Tibial nerve (tissue), 4 donors: ENCODE measurements around the gene GBF1. TPM values are rescaled to one million over a fixed set of nuclear protein-coding genes. Genes with fewer than 3 reads are reported as not detected.
A peak's percentile ranks its signal among the peaks of the same experiment; 100 is the strongest.

Source experiments
- DNase-seq, 2 donors: peaks; one replicate each; pipeline ENCODE4 v3.0.0-alpha.2; 2019; ENCODE audit warnings: low spot score in 2 of 2
- H3K27ac ChIP-seq, 4 donors: fragments of 200-600 bp; sonication (generic) in 3 of 4; one replicate each; pipeline ENCODE4 v1.5.1; 2017 to 2019; ENCODE audit warnings: mild to moderate bottlenecking in 1 of 4
- H3K27me3 ChIP-seq, 2 donors: fragments of 200-600 bp; sonication (generic) in 1 of 2; one replicate each; pipeline versions ENCODE4 v1.5.1 to v1.6.0; 2017 to 2019
- H3K36me3 ChIP-seq, 3 donors: fragments of 200-600 bp; sonication (generic); one replicate each; pipeline ENCODE4 v1.5.1; 2018 to 2019
- H3K4me1 ChIP-seq, 4 donors: fragments of 200-600 bp; sonication (generic) in 3 of 4; one replicate each; pipeline ENCODE4 v1.5.1; 2017 to 2019
- H3K4me3 ChIP-seq, 4 donors: fragments of 200-600 bp; sonication (generic) in 3 of 4; one replicate each; pipeline ENCODE4 v1.5.1; 2017 to 2019; ENCODE audit warnings: mild to moderate bottlenecking in 1 of 4, moderate library complexity in 1 of 4
- H3K9me3 ChIP-seq, 4 donors: fragments of 200-600 bp; sonication (generic) in 3 of 4; one replicate each; pipeline ENCODE4 v1.5.1; 2017 to 2019
- EP300 ChIP-seq, 2 donors: sonication (generic); formaldehyde crosslinking; IDR thresholded peaks; one replicate each; pipeline ENCODE4 v1.6.1; 2017; ENCODE audit warnings: antibody characterized with exemption in 2 of 2, mild to moderate bottlenecking in 1 of 2
- POLR2A ChIP-seq, 2 donors: fragments of 450-650 bp; IDR thresholded peaks; one replicate each; pipeline ENCODE4 v1.6.1; 2017; ENCODE audit warnings: antibody characterized with exemption in 2 of 2, mild to moderate bottlenecking in 2 of 2, moderate library complexity in 2 of 2
- WGBS, 2 donors: methylation state at CpG; one replicate each; pipeline ENCODE4 v1.1.5; 2018; 5-methylcytosine and 5-hydroxymethylcytosine counted together
- total RNA-seq, 4 donors: library from RNA; depleted of rRNA; stranded (reverse); fragments of >200 nt; gene quantifications; one replicate each; pipeline ENCODE4 v1.1.0, GENCODE V29; 2016
- TF ChIP-seq, protein P1 (sequence below), 5 experiments: fragments of 200-600 bp in 3 of 5; fragments of 450-650 bp in 2 of 5; sonication (generic) in 3 of 5; IDR thresholded peaks; one replicate each; pipeline ENCODE4 v1.5.1; 2016 to 2019; ENCODE audit warnings: antibody characterized with exemption in 5 of 5, mild to moderate bottlenecking in 3 of 5, moderate library complexity in 2 of 5

The GBF1 gene
- total RNA-seq, 4 donors from 2014 or later: 31.0 to 38.0 (median 36.1) TPM

DNA sequence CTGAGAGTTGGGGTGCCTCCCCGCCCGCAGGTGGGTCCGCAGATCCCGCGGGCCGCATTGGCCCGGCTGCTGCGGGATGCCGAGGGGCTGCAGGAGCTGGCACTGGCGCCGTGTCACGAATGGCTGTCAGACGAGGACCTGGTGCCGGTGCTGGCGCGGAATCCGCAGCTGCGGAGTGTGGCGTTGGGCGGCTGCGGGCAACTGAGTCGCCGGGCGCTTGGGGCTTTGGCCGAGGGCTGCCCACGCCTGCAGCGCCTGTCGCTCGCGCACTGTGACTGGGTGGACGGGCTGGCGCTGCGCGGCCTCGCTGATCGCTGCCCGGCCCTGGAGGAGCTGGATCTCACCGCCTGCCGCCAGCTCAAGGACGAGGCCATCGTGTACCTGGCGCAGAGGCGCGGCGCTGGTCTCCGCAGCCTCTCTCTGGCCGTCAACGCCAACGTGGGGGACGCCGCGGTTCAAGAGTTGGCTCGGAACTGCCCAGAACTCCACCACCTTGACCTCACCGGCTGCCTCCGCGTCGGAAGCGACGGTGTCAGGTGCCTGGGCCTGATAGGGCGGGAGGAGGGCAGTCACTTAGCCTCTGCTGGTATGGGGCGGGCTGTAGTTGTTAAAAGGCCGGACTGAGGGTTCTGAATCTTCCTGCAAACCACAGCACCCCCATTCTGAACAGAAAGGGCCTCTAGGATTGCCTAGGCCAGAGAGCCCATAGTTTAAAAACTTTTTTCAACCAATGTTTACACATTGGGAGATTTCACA is 176.6 kb downstream of the GBF1 start:
- no peak for DNase-seq
- TF ChIP-seq EP300 (IDR thresholded peaks at IDR 0.05) (peak in 1 of 2 donors; percentile 11), POLR2A (IDR thresholded peaks at IDR 0.05) (no peak)
- peaks cover 0 to 21% of the 10 kb centered on the region in 2 donors for H3K27me3 ChIP-seq
- H3K4me3 ChIP-seq: peak overlapping the region; percentile 67 to 99 (median 93)
- H3K4me1 ChIP-seq: peaks cover 0 to 66% (median 36%) of the 10 kb centered on the region in 4 donors
- H3K9me3 ChIP-seq: no peaks in the 10 kb centered on the region
- 0 to 1% methylated on average over 4 to 56 of the region's 62 CpGs for whole genome bisulfite sequencing, 2 donors
- peak overlapping the region; percentile 47 to 90 (median 86) for H3K27ac ChIP-seq
- H3K36me3 ChIP-seq: peaks cover 0 to 22% (median 7%) of the 10 kb centered on the region in 3 donors

DNA sequence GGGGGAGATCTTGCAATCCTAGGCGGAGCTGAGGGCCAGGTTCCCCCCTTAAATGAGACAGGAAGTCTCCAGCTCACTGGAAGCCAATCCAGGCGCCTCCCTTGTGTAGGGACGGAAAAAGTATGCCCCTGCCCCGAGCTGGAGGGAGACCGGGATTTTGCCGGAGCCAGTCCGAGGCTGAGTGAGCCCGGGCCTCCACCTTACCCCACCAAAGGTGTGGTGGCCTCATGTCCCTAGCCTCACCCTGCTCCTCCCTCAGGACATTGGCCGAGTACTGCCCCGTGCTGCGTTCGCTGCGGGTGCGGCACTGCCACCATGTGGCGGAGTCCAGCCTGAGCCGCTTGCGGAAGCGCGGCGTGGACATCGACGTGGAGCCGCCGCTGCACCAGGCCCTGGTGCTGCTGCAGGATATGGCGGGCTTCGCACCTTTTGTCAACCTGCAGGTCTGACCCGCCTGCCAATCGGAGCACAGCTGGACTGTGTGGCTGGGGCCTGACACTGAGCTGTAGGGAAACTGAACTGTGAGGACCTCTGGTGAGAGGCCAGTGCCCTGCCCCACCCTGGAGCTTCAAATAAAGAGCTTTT is 177.3 kb downstream of the GBF1 start:
- WGBS, 2 donors: 2 to 4% methylated on average over 18 to 24 of the region's 28 CpGs
- H3K9me3 ChIP-seq: no peaks in the 10 kb centered on the region
- H3K4me3 ChIP-seq: peak overlapping the region; percentile 67 to 99 (median 93)
- TF ChIP-seq EP300 (IDR thresholded peaks at IDR 0.05) (peak in 1 of 2 donors; percentile 41), POLR2A (IDR thresholded peaks at IDR 0.05) (peak in 1 of 2 donors; percentile 23)
- TF ChIP-seq, protein P1, sequence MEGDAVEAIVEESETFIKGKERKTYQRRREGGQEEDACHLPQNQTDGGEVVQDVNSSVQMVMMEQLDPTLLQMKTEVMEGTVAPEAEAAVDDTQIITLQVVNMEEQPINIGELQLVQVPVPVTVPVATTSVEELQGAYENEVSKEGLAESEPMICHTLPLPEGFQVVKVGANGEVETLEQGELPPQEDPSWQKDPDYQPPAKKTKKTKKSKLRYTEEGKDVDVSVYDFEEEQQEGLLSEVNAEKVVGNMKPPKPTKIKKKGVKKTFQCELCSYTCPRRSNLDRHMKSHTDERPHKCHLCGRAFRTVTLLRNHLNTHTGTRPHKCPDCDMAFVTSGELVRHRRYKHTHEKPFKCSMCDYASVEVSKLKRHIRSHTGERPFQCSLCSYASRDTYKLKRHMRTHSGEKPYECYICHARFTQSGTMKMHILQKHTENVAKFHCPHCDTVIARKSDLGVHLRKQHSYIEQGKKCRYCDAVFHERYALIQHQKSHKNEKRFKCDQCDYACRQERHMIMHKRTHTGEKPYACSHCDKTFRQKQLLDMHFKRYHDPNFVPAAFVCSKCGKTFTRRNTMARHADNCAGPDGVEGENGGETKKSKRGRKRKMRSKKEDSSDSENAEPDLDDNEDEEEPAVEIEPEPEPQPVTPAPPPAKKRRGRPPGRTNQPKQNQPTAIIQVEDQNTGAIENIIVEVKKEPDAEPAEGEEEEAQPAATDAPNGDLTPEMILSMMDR (IDR thresholded peaks at IDR 0.05): peak; percentile 73 to 83 (median 77)
- peaks cover 0 to 14% of the 10 kb centered on the region in 2 donors for H3K27me3 ChIP-seq
- peak overlapping the region; percentile 43 to 90 (median 86) for H3K27ac ChIP-seq
- peak; percentile 48 to 64 for DNase-seq
- peaks cover 0 to 22% (median 7%) of the 10 kb centered on the region in 3 donors for H3K36me3 ChIP-seq
- H3K4me1 ChIP-seq: peaks cover 0 to 69% (median 36%) of the 10 kb centered on the region in 4 donors

DNA sequence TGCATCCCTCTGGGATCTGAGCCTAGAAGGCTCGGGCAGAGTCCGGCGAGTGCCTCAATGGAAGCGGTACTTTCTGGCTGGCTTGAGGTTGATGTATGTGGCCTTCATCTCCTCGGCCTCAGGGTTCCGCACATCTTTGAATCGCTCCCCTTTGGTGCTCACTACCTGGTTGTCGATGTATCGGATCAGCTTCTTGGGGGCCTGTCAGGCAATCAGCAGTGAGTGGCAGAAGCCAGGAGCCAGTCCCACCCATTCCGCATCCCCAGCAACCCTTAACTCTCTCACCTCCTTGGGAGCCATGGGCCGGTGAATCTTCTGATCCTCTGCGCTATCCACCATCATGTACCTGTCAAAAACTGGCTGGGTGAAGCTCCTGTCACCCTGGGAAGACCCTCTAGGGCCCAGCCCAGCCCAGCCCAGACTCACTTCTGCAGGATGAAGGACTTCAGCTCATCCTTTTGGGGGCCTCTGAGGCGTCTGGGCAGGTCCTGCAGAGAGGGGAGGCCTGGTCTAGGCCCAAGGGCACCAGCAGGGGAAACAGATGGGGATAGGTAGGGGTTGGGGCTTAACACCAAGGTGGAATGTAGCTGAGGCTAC is 178.1 kb downstream of the GBF1 start:
- Histone ChIP-seq H3K27me3 (peaks cover 0 to 6% of the 10 kb centered on the region in 2 donors), H3K4me3 (peak overlapping the region in 1 of 4 donors; percentile 98), H3K9me3 (no peaks in the 10 kb centered on the region), H3K36me3 (peaks cover 0 to 22% (median 7%) of the 10 kb centered on the region in 3 donors), H3K27ac (peak overlapping the region in 2 of 4 donors; percentile 85 to 90), H3K4me1 (peaks cover 0 to 68% (median 36%) of the 10 kb centered on the region in 4 donors)
- WGBS, 2 donors: 80 to 87% methylated on average over 12 to 13 of the region's 13 CpGs
- no peak for DNase-seq
- no peak for TF ChIP-seq POLR2A (IDR thresholded peaks at IDR 0.05)
- TF ChIP-seq, protein P1 (IDR thresholded peaks at IDR 0.05): no peak
- TF ChIP-seq EP300 (IDR thresholded peaks at IDR 0.05): no peak

DNA sequence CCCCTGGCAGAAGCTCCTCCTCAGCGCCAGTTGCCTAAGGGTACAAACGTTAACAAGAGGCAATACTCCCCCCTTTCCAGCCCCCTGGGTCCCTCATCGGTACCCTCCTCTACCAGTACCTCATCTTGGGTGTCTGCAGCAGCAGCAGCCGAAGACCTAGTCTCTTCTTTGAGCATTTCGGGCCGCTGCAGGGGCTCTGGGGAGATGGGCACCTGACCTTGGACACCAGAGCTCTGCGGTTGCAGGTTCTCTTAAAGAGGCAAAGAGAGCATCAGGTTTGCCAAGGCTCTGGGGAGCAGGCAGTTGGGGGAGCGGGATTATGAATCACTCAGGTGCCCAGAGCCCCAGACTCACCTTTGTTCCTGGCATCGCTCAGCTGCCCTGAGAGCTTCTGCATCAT is 178.8 kb downstream of the GBF1 start:
- Histone ChIP-seq H3K36me3 (peaks cover 0 to 22% (median 7%) of the 10 kb centered on the region in 3 donors), H3K27ac (peak overlapping the region in 1 of 4 donors; percentile 4), H3K4me1 (peaks cover 0 to 61% (median 30%) of the 10 kb centered on the region in 4 donors), H3K27me3 (no peaks in the 10 kb centered on the region), H3K4me3 (peak overlapping the region in 1 of 4 donors; percentile 98), H3K9me3 (no peaks in the 10 kb centered on the region)
- no peak for TF ChIP-seq EP300 (IDR thresholded peaks at IDR 0.05)
- TF ChIP-seq, protein P1 (IDR thresholded peaks at IDR 0.05): no peak
- 78 to 79% methylated on average over 9 of the region's 9 CpGs for WGBS, 2 donors
- no peak for DNase-seq

DNA sequence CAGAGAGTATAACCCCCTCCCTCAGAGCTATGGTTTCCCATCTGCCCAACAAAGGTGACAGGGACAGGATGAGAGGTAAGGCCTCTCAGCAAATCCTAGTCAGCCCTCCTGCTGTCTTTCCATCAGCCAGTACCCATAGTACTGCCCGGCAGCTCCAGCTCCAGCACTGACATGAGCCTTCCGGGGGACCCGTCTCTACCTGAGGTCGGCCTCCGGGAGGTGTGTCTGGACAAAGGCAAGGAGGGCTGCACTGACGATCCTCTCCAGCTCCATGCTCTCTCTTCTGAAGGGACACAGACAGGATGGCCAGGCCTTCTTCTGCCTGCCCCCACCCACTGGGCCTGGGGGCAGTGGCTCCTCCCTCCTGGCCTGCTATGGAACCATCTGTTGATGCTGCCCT is 179.6 kb downstream of the GBF1 start:
- no peaks in the 10 kb centered on the region for H3K27me3 ChIP-seq
- no peaks in the 10 kb centered on the region for H3K9me3 ChIP-seq
- peak overlapping the region in 1 of 4 donors; percentile 55 for H3K27ac ChIP-seq
- H3K4me3 ChIP-seq: peak overlapping the region in 1 of 4 donors; percentile 98
- DNase-seq: no peak
- peaks cover 0 to 54% (median 22%) of the 10 kb centered on the region in 4 donors for H3K4me1 ChIP-seq
- TF ChIP-seq, protein P1 (IDR thresholded peaks at IDR 0.05): no peak
- TF ChIP-seq EP300 (IDR thresholded peaks at IDR 0.05) (no peak), POLR2A (IDR thresholded peaks at IDR 0.05) (no peak)
- 45 to 53% methylated on average over 6 of the region's 6 CpGs for WGBS, 2 donors
- peaks cover 0 to 22% (median 7%) of the 10 kb centered on the region in 3 donors for H3K36me3 ChIP-seq
